NCI-H187 treated with DMSO at 0.1 percent for 48 hours (cell line): ENCODE measurements around the gene TESK2.
"Not testable (repeated sequence)": the region's sequence is repeated elsewhere in the genome, so short reads cannot be mapped to it uniquely, and the experiment has no call there.

Experiments
- DNase-seq: peaks from one replicate; lab custom pipeline; 2025; lab: John Stamatoyannopoulos, UW

The TESK2 gene

DNA sequence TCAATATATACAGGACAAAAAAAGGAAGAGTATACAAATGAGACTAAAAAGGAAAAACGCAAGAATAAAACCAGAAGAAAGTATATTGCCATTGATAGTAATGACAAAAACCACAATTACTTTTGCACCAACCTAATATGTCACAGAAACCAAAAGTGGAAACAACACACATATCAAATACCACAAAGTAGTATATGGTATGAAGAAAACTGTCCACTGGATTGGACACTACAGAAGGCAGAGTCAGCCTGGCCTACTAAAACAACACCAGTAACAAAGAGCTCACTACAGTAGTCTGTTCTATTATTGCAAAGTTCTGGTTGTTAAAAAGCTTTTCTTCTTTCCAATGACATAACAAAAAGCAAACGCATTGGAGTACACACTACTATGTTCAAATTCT is 17.7 kb downstream of the TESK2 start:
- DNase-seq: no peak

DNA sequence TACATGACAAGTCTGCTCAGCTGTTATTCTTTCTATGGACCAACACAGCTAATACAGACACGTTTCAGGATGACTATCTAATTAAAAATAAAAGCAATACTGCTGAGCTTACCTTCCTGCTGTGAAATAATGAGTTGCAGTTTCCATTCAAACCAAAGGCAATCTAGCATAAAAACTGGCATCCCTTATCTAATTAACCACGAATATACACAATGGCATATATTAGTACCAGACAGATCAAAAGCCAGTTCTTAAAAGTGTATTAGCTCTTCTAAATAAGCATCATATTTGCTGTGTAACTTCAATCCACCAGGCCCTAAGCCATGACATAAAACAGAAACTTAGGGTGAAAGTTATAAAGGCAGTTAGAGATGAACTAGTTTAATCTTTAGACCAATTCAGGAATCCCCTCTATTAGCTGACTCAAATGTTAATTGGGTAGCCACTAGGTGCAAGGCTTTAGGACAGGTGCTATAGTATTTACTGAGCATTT is 20.6 kb downstream of the TESK2 start:
- DNase-seq: no peak

- not testable (repeated sequence) for DNase-seq
Measured at GRCh38 chr1:45467353-45467752, 23.6 kb downstream of the TESK2 start.

GRCh38 chr1:45465277-45465676 is 25.7 kb downstream of the TESK2 start:
- DNase-seq: no peak

GRCh38 chr1:45458894-45459293 is 32.1 kb downstream of the TESK2 start:
- no peak for DNase-seq

DNA sequence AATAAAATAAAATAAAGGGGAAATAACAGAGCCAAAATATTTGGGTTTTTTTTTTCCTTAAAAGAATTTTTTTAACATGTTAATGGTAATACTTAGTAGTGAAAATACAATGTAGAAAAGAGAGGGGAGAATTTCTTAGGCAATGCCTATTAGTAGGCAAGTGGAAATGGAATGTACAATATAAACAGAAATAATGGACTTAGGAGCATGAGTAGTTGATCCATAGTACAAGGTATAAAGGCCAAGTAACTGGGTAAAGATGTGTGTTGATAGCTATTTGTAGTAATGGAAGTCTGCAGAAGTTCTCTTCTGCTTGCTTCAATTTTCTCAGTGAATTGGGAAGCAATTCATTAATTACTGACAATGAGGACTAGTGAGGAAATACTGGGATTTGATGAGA is 34.4 kb downstream of the TESK2 start:
- no peak for DNase-seq

DNA sequence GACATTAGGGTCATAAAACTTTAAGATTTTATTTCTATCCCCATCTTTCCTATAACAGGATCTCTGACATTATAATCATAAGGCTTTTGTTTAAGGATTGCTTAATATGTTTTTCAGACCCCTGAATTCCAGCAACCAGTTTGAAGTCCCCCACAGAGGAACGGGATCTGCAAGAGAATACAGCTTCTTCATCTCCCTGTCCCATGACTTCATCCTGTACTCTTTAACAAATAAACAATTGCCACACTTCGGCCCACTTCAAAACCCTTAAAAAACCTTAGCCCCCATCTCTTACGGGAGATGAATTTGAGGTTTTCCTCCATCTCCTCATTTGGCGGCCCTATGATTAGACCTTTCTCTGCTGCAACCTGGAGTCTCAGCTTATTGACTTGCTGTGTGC is 35.8 kb downstream of the TESK2 start:
- DNase-seq: no peak

GRCh38 chr1:45454464-45454863 is 36.5 kb downstream of the TESK2 start:
- DNase-seq: no peak

DNA sequence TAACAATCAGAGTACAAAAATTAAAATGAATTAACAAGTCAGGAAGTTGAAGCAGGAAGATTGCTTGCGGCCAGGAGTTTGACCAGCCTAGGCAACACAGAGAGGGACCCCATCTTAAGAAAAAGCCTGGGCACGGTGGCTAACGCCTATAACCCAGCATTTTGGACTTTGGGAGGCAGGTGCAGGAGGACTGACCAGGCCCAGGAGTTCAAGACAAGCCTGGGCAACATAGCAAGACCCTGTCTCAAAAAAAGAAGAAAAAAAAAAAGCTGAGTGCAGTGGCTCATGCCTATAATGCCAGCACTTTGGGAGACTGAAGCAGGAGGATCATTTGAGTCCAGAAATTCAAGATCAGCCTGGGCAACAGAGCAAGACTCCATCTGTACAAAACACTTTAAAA is 38.5 kb downstream of the TESK2 start:
- no peak for DNase-seq

DNA sequence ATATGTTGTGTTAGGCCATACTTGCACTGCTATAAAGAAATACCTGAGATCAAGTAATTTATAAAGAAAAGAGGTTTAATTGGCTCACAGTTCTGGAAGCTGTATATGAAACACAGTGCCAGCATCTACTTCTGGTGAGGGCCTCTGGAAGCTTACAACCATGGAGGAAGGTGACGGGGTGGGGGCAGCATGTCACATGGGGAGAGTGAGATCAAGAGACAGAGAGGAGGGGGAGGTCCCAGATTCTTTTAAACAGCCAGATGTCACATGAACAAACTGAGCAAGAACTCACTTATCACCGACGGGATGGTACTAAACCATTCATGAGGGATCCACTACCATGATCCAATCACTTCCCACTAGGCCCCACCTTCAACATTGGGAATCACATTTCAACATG is 42.6 kb downstream of the TESK2 start:
- DNase-seq: no peak

GRCh38 chr1:45446950-45447672 is 43.9 kb downstream of the TESK2 start:
- DNase-seq: no peak

GRCh38 chr1:45446530-45446929 is 44.4 kb downstream of the TESK2 start:
- DNase-seq: no peak

DNA sequence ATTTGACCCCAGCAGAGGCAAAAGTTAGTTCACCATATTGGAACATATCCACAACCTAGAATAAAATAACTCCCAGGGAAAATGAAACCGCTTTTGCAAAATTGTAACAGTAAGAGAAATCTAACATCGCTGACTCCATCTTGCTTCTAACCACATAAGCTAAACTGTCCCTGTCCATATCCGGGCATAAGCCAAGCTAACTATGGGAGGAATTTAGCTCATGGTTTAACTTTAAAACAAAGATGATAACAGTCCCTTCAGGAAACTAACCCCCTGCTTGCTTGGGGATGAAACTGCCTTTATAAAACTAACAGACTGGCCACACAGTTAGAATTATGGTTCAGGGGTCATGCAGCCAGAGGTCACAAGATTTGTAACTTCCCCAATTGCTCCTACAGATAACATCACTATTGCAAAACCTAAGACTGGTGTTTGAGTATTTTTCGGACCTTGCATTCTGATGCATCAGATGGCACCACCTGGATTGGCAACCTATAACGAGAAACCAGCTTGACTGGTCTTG is 46.3 kb downstream of the TESK2 start:
- DNase-seq: no peak

DNA sequence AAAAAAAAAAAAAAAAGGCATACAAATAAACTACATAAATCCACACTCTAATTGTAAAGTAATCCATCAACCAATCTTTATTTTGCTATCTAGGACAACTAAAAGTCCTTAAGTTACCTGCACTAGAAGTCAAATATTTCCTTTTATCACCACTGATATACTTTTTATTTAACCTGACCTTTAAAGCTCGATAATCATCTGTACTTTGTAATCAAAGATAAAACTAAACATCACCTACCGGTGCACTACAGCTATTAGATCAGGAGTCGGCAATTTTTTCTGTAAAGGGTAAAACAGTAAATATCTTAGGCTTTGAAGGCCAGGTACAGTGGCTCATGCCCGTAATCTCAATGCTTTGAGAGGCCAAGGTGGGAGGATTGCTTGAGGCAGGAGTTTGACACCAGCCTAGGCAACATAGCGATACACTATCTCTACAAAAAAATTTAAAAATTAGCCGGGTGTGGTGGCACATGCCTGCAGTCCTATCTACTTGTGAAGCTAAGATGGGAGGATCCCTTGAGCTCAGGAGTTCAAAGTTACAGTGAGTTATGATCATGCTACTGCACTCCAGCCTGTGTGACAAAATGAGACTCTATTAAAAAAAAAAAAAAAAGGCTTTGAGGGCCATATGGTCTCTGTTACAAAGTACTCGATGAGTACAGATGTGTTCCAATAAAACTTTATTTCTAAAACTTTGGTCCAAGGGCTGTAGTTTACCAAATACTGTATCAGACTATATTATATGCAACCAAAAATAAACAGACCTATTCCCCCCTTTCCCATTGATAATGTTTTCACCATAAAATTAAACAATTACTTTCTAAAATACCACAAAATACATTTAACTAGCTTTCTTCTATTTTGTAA is 47.1 kb downstream of the TESK2 start:
- DNase-seq: no peak

DNA sequence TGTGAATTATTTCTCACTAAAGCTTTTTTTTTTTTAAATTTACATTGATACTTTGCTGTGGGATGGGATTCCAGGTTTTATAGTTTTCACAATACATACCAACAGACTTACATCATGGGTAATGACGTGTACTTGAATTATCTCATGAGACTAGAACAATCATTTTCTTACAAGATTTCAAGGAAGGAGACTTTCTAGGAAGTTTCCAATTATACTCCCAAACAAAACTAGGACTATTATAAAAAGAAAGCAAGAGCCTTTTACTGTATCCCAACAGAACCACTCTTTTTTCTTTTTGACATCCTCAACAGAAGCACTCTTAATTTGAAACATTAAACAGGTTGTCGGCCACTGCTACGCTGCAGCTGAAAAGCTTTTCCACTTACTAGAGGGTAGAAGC is 48.7 kb downstream of the TESK2 start:
- DNase-seq: no peak

GRCh38 chr1:45437323-45437722 is 53.6 kb downstream of the TESK2 start:
- no peak for DNase-seq

DNA sequence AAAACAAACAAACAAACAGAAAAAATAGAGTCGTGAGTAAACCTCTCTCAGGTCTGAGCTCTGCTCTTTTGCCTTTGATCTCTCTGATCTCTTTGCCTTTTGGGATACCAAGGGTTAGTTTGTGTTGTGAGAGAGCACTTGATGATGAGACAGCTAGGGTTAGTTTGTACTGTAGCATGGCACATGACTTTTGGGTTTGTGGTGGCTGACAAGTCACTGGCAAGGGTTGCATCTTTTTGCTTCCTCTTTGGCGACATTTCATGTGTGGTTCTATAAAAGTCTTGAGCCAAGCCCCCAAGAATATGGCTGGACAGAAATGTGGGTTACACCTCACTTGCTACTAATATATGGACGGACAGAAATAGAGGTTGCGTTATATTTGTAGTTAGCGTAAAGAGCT is 60.5 kb downstream of the TESK2 start:
- no peak for DNase-seq

DNA sequence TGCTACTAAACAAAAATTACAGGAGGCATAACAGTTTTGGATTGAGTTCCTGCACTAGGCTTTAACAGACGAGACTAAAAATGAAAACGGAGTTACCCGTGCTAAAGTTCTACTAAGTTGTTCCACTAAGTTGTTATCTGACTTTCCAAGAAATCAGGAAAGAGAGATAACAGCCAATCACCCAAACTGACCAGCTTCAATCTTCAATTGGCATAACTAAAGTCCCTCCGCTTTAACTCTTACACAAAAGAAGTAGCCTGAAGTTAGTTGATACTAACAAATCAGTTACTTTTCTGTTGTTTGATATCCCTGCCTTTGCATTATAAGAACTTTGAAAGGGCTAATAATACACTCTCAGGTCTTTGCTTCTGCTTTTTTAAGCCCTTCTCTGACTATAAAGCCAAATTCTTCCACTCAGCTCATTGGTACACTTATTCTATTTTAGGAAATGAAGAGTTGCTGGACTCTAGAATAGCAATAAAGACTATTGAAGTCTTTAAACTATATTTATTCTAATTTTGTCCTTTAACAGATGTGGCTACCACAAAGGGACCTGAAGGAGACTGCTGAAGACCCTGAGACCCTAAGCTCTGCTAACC is 61.3 kb downstream of the TESK2 start:
- DNase-seq: no peak

DNA sequence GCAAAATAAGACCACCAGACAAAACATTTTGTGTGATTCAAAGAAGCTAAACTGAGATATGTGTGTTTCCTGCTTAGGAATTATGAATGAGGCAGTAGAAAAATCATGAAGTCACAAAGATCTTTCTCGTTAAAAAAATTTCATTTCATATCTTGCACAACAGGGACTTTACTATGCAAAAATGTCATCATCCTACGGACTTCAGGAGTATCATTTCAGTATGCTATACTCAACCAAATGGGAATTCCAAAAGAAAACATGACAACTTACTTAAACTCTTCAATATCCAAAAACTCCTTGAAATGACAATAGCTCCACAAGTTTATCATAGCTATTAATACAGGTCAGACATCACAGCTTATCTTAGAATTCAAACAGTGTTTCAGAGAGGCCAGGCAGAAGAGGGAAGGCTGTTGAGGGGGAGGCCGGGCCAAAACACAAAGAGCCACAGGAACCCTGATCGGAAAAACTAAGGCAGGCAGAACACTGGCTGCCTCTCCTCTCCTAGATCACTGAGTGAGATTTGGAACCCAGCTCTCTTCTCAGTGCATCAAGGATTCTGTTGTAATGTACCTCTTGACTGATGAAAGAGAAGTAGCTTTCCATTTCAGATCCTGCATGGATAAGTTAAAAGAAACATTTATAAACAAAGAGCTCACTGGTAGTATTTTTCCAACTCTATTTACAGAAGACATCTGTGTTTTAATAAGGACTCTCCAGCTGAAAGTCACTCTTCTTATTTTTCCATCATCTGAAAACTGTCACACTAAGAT is 66.9 kb downstream of the TESK2 start:
- no peak for DNase-seq

GRCh38 chr1:45421935-45422334 is 69.0 kb downstream of the TESK2 start:
- no peak for DNase-seq

DNA sequence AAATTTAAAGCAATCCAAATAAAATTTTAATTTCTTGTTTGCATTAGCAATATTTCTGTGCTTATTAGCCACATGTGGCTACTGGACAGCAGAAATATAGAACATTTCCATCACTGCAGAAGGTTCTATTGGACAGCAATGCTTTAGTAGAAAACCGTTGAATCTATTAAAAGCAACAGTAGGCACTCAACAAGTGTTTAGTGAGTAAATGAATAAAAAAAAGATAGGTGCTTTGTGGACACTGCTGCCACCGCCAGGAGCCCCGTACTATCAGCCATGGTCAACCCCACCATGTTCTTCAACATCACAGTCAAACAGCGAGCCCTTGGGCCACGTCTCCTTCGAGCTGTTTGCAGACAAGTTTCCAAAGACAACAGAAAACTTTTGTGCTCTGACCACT is 76.2 kb downstream of the TESK2 start:
- DNase-seq: no peak

DNA sequence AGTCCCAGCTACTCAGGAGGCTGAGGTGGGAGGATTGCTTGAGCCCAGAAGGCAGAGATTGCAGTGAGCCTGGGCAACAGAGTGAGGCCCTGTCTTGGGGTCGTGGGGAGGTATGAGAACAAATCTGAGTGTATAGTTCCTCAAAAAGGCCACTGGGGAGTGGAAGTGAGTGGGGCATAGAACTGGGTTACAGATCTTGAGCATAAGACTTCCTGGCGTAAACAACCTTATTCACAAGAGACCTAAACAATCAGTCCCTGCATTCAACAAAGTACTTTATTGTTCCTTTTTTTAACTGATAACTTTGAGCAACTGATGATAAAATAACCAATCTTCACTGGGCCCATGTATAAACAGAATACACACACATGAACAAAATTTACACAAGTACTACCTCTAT is 78.1 kb downstream of the TESK2 start:
- no peak for DNase-seq
